Mesodermal cell (in vitro differentiated cells): Measurements from ENCODE around the gene ZFP69. TPM values are rescaled to one million over a fixed set of nuclear protein-coding genes. Genes with fewer than 3 reads are reported as not detected.
A peak's percentile ranks its signal among the peaks of the same experiment; 100 is the strongest.

Source experiments
- H3K27ac ChIP-seq: 2 replicates; pipeline ENCODE4 v1.7.0; 2013; ENCODE audit warnings: mild to moderate bottlenecking, low read depth, low read length, moderate library complexity; ENCODE audit not compliant: severe bottlenecking
- H3K36me3 ChIP-seq: 2 replicates; pipeline ENCODE4 v1.7.1; 2013; ENCODE audit warnings: mild to moderate bottlenecking, low read length, moderate library complexity; ENCODE audit not compliant: control insufficient read depth, insufficient read depth
- H3K4me1 ChIP-seq: one replicate; pipeline ENCODE4 v1.7.1; 2013; ENCODE audit warnings: mild to moderate bottlenecking, low read length; ENCODE audit not compliant: insufficient read depth, control insufficient read depth, poor library complexity, severe bottlenecking
- H3K4me3 ChIP-seq: 2 replicates; pipeline ENCODE4 v1.7.0; 2013; ENCODE audit warnings: low read length, control low read depth, mild to moderate bottlenecking; ENCODE audit not compliant: insufficient read depth, poor library complexity, severe bottlenecking; ENCODE audit errors: extremely low read depth
- H3K9me3 ChIP-seq: 2 replicates; pipeline ENCODE4 v1.7.1; 2013; ENCODE audit warnings: mild to moderate bottlenecking, low read length, moderate library complexity; ENCODE audit not compliant: control insufficient read depth
- WGBS, 2 experiments: methylation state at CpG; one replicate each; pipeline ENCODE4 v1.1.5; 2013; ENCODE audit warnings: missing lambda C conversion rate in 2 of 2; ENCODE audit not compliant: insufficient coverage in 2 of 2; 5-methylcytosine and 5-hydroxymethylcytosine counted together
- polyA plus RNA-seq, 2 experiments: library from polyadenylated mRNA; stranded (reverse); fragments of 50-300 nt; gene quantifications; one replicate each; pipeline ENCODE4 v1.2.3, GENCODE V29; 2013

Gene ZFP69
- polyA plus RNA-seq (2013, experiment 1 of 2): 3.7 TPM
- 3.7 TPM for polyA plus RNA-seq (2013, experiment 2 of 2)

DNA sequence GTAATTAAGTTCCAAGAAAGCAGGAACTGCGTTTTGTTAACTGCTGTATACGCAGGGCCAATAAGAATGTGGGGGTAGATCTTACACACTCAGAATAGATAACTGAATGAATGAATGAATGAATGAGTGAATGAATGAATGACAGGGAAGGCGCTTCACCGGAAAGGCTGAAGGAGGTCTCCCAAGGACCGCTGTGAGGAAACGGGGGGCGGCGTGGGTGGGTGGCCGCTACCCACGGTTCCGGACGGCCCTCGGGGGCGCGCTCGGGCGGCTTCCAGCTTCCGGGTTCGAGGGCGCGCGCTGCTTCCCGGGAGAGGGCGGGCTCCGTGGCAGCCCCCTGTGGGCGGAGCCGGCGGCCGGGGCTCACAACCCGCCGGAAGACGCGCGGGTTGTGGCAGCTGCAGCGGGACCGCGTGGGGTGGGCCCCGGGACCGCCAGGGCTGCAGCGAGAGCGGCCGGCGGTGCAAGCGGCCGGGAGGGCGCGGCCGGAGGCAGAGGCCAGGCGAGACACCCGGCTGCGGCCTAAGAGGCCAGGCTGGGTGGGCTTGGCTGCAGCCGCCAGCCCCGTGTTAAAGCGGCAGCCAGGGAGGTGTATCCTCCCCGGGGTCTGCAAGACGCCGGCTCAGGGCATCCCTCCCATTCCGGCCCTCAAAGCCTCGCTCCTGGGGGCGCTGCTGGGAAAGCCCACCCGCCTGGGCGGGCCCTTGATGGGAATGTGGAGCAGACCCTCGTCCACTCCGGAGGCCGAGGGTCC is at the start of gene ZFP69:
Gene ZFP69, plus strand, starts transcription at position 367 of the 754 bp plus-strand sequence. CDS start 2,072 bp downstream, outside the sequence.
- Histone ChIP-seq H3K4me1 (no peaks in the 10 kb centered on the region), H3K27ac (no peak within 1 kb of the TSS), H3K4me3 (peak within 1 kb of the TSS; percentile 60), H3K36me3 (peaks cover 19% of the 10 kb centered on the region), H3K9me3 (peaks cover 8% of the 10 kb centered on the region)
- WGBS, 2 experiments: 1 to 2% methylated on average over 63 to 64 of the region's 65 CpGs

GRCh38 chr1:40431385-40431784 is 45.7 kb upstream of the ZFP69 start:
- H3K4me1 ChIP-seq: no peaks in the 10 kb centered on the region
- no peaks in the 10 kb centered on the region for H3K36me3 ChIP-seq
- no peak overlapping the region for H3K27ac ChIP-seq
- no peaks in the 10 kb centered on the region for H3K9me3 ChIP-seq
- no peak overlapping the region for H3K4me3 ChIP-seq

DNA sequence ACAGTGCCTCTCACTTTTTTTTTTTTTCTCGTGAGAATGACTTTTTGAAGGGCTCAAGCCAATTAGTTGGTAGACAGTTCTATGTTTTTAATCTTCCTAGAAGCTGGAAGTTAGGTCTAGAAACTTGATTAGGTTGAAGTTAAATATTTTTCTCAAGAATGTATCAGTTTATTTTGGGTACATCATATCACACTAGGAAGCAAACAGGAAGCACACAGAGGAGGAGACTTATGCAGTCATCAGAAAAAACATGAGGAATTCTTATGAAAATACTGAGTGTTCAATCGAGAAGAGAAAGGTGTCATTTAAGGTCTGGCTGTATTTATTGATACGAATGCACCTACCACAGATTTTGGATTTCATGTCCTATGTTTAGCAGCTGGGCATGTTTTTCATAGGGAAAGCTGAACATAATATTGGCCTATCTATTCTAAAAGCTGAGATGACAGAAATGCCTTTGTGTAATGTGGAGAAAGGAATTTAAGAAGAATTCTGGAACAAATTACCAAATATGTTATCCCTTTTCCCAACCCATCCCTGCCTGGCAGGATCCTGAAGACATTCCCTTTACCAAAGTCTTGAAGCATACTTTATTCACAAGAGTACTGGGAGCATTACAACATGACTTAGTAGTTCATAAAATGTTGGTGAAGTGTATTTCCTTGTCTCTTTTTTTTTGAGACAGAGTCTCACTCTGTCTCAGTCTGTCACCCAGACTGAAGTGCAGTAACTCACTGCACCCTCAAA is 44.3 kb upstream of the ZFP69 start:
- WGBS, 2 experiments: 80 to 100% methylated on average over 1 to 2 of the region's 3 CpGs

GRCh38 chr1:40435471-40435870 is 41.6 kb upstream of the ZFP69 start:
- 96 to 100% methylated on average over 3 to 4 of the region's 5 CpGs for WGBS, 2 experiments
- Histone ChIP-seq H3K4me3 (no peak overlapping the region), H3K36me3 (no peaks in the 10 kb centered on the region), H3K27ac (no peak overlapping the region), H3K4me1 (peaks cover 4% of the 10 kb centered on the region), H3K9me3 (no peaks in the 10 kb centered on the region)

More for the DNA sequence above, 44.3 kb upstream of the ZFP69 start:
- H3K36me3 ChIP-seq: no peaks in the 10 kb centered on the region
- no peak overlapping the region for H3K27ac ChIP-seq
- H3K4me3 ChIP-seq: no peak overlapping the region
- H3K4me1 ChIP-seq: no peaks in the 10 kb centered on the region
- H3K9me3 ChIP-seq: no peaks in the 10 kb centered on the region

DNA sequence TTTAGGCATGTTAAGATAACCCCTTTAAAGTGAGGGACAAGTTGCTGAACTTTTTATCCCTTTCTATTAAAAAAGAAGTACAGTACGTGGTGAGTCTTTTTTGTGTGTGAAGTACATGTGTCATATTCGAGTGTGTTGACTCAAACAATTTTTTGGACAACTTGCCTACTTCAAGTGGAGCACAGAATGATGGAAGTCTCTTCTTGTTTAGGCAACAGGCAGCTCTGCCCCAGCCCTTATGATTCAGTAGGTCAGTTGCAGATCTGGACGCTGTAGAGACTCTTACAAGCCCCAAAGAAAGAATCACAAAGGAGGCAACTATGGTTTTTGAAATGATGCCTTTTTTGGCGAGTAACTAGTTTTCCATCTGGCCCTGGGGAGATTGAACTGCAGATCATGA is 41.2 kb upstream of the ZFP69 start:
- 88 to 90% methylated on average over 4 of the region's 4 CpGs for WGBS, 2 experiments
- no peak overlapping the region for H3K27ac ChIP-seq
- H3K4me1 ChIP-seq: peaks cover 4% of the 10 kb centered on the region

DNA sequence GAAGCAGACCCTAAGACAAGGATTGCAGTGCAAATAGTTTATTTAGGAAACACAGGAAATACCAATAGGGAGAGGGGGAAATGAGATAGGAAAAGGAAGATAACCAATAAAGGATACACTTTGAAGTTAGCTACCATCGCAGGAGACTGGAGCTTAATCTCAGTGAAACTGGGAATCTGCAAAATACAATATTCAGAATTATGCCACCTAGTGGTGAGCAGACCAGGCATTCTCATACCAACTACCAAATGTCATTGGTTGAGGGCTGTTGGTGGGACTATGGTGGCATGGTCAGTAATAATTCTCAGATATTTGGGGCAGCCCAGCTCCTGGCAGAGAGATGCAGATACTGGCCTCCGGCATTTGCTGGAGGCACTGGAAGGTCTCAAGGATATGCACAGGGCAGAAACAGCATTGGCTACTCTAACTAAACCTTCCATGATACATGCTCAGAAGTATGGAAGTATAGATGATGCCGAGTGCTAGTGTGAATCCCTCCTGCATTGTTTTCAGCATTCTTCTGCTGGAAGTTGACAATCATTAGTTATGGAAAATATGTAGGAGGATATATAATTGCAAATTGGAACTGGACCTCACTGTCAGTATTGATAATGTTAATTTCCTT is 38.6 kb upstream of the ZFP69 start:
- Histone ChIP-seq H3K9me3 (no peaks in the 10 kb centered on the region), H3K4me3 (no peak overlapping the region), H3K4me1 (peaks cover 4% of the 10 kb centered on the region), H3K36me3 (no peaks in the 10 kb centered on the region), H3K27ac (no peak overlapping the region)
- 85 to 100% methylated on average over 1 to 3 of the region's 3 CpGs for WGBS, 2 experiments

More for the DNA sequence above, 41.2 kb upstream of the ZFP69 start:
- Histone ChIP-seq H3K4me3 (no peak overlapping the region), H3K9me3 (no peaks in the 10 kb centered on the region), H3K36me3 (no peaks in the 10 kb centered on the region)

- Histone ChIP-seq H3K36me3 (no peaks in the 10 kb centered on the region), H3K4me1 (peaks cover 4% of the 10 kb centered on the region), H3K9me3 (no peaks in the 10 kb centered on the region), H3K27ac (no peak overlapping the region), H3K4me3 (no peak overlapping the region)
- 83 to 89% methylated on average over 4 to 5 of the region's 5 CpGs for WGBS, 2 experiments
These were observed 37.8 kb upstream of the ZFP69 start for GRCh38 chr1:40439247-40439646.

DNA sequence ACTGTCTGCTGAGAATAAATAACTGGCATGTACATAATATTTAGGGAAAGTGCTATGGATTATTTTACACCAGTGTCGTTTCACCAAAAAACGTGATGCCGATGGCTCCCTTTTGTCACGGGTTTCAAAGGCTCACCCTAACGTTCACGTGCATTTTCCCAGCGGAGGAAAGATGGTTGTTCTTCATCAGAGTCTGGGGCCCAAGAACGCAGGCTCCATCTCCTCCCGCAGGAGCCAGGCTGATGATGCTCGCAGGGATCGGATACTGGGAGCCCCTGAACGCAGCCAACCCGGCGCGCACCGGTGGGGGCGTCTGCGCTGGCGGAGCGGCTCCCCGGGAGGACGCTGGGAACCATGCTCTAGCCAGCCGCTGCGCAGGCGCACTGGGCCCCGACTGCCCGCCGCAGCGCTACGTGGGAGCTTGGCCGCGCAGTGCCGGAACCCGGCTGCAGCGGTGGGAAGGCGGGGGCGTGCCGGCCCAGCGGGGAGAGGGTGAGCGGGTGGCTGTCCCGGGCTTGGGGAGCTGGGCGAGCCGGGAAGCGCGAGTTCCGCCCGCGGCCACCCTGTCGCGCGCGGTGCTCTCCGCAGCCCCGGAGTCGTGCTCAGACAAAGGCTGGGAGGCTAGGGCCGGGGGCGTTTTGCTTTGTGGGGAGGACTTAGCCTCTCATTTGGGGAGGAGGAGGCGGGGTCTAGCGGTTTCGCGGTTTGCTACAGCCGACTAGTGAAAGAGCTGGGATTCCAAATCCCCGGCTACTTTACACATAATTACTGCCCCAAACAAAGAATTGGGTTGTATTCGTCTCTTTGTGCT is 27.2 kb upstream of the ZFP69 start, which contains the start of gene ZFP69B:
Gene ZFP69B, plus strand, starts transcription at position 793 of the 811 bp plus-strand sequence. CDS start 486 bp downstream, outside the sequence.
- Histone ChIP-seq H3K27ac (peak within 1 kb of the TSS; percentile 93), H3K36me3 (peaks cover 20% of the 10 kb centered on the region), H3K4me3 (peak within 1 kb of the TSS; percentile 66), H3K4me1 (no peaks in the 10 kb centered on the region), H3K9me3 (peaks cover 39% of the 10 kb centered on the region)
- 1 to 2% methylated on average over 43 to 45 of the region's 64 CpGs for WGBS, 2 experiments

- peak overlapping the region; percentile 93 for H3K27ac ChIP-seq
- no peaks in the 10 kb centered on the region for H3K4me1 ChIP-seq
- peaks cover 38% of the 10 kb centered on the region for H3K9me3 ChIP-seq
- peak overlapping the region; percentile 66 for H3K4me3 ChIP-seq
- peaks cover 28% of the 10 kb centered on the region for H3K36me3 ChIP-seq
- 28 to 38% methylated on average over 9 to 18 of the region's 22 CpGs for WGBS, 2 experiments
These were observed 26.4 kb upstream of the ZFP69 start for GRCh38 chr1:40450495-40451237.
